Ecto neural progenitor cell (in vitro differentiated cells): ENCODE results near the gene PRAMEF8.
"Not testable (repeated sequence)": the region's sequence is repeated elsewhere in the genome, so short reads cannot be mapped to it uniquely, and the experiment has no call there.

Source experiments
- DNase-seq: peaks from one replicate; pipeline ENCODE4 v3.0.0-alpha.2; 2018; ENCODE audit warnings: low spot score

PRAMEF8 gene

DNA sequence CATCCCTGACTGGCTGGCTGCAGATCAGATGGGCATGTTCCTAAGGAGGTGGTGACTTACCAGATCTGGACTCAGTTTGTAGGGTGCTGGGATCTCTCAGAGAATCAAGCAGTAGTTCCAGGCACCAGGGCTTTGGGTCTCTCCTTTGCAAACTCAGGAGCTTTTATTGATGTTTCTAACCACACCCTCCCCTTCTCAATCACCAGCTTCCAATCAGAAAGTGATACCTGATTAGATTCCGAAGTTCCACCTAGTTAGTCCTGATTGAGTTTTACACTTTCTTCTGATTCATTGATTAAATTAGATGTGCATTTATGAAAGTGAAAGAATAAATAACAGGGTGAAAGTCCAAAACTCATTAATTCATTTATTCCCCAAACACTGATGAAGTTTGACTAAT, at the start of gene PRAMEF8:
Gene PRAMEF8 (minus strand): TSS at position 101 of the 400 bp plus-strand sequence. CDS start 1,046 bp downstream, outside the sequence.
- DNase-seq, result not testable (repeated sequence)

DNA sequence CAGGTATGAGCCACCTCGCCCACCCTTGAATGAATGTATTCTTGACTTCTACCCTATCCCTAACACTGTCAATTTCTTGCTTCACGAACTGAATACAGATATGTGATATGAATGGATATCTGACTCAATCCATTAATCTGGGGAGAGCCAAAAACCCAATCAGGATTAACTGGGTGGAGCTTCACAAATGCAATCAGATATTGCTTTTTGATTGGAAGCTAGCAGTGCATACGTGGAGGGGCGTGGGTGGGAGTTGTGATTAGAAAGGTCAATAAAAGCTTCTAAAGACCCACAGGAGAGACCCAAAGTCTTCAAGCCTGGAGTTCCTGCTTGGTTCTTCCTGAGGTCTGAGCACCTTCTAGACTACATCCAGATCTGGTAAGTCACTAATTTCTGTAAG, 30.3 kb upstream of the PRAMEF8 start, which contains the start of gene PRAMEF15:
Gene PRAMEF15 (plus strand): TSS at position 301 of the 400 bp plus-strand sequence. CDS start 2,827 bp downstream, outside the sequence.
- DNase-seq, result not testable (repeated sequence)

DNA sequence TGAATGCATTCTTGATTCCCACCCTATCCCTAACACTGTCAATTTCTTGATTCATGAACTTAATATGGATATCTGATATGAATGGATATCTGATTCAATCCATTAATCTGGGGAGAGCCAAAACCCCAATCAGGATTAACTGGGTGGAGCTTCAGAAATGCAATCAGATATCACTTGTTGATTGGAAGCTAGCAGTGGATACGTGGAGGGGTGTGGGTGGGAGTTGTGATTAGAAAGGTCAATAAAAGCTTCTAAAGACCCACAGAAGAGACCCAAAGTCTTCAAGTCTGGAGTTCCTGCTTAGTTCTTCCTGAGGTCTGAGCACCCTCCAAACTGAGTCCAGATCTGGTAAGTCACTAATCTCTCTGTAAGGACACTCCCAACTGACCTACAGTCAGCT, 18.3 kb upstream of the PRAMEF8 start, which contains the start of gene PRAMEF33:
Gene PRAMEF33 (plus strand): TSS at position 301 of the 400 bp plus-strand sequence. CDS start 2,416 bp downstream, outside the sequence.
- DNase-seq, result not testable (repeated sequence)

DNA sequence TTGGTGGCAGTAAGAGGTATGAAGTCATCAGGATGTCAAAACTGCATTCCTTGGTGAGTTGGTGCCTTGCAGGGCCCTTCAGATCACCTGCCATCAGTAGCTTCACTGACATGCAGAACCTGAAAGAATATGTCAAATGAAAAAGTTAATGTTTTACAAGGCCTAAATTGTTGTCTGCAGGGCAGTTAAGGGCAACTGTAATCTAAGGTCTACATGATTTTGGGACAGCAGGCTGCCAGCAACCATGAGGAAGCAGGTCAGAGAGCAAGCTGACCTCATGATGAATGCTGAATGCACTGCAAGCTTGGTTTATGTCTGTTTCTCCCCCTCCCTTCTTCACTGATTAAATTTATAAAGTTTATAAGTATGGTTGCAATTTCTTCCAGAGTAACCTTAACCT, 17.3 kb upstream of the PRAMEF8 start:
- not testable (repeated sequence) for DNase-seq

DNA sequence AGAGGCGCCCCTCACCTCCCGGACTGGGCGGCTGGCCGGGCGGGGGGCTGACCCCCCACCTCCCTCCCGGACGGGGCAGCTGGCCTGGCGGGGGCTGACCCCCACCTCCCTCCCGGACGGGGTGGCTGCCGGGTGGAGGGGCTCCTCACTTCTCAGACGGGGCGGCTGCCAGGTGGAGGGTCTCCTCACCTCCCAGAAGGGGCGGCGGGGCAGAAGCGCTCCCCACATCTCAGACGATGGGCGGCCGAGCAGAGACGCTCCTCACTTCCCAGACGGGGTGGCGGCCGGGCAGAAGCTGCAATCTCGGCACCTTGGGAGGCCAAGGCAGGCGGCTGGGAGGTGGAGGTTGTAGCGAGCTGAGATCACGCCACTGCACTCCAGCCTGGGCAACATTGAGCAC, 13.8 kb upstream of the PRAMEF8 start:
- not testable (repeated sequence) for DNase-seq

DNA sequence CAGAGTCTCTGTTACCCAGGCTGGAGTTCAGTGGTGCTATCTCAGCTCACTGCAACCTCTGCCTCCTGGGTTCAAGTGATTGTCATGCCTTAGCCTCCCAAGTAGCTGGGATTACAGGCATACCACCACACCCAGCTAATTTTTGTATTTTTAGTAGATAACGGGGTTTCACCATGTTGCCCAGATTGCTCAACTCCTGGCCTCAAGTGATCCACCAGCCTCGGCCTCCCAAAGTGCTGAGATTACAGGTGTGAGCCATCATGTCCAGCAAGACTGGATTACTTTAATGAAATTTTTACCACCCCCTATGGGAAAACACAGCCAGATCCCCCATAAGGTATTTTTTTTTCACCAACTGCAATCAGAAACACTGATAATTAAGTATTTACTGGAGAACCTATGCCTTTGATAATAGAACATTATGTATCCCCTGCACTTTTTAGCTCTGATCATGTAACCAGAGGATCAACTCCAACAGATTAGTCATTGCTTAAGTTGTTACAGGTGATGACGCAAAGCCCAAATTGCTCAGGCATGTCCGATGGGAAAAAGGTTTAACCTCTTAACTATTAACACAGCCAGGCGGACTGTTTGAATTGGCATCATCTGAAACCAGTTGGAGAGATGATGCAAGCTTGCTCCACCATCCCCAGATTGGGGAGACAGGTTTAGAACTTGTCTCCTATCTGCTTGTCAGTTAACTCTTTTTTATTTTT, 12.4 kb upstream of the PRAMEF8 start:
- not testable (repeated sequence) for DNase-seq

DNA sequence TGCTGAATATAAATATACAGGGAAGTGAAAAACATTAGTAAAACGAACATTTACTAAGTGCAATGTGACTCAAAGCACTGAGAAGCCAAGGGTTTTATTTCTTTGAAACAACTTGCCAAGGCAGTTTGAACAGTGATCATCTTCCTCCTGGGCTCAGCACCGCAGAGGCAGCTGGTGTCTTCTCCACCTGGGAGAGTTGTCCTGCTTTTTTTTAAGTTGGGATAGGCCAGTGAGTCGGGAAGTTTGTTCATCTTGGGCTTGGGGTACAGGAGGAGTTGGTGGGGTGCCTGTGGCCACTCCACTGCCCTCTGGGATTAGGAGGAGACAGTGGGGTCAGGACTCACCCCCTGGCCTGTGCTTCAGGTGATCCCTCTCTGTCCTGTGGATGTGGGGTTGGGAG, 4.1 kb upstream of the PRAMEF8 start:
- DNase-seq, result not testable (repeated sequence)

DNA sequence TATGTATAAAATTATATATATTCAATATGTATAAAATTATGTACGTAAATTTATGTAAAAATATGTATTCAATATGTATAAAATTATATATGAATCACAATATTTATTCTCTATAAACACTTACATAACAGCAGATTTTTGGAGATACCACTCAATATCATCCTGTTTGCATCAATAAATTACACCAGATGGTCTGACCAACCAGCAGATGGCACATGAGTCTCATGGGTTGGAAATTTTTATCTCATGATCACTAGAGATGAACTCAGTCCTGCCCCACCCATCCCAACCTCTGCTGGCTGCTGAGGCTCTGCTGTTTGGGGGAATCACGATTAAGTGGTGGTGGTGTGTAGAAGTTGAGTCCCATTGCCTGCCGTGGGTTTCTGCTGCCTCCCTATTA, 5.3 kb downstream of the PRAMEF8 start:
- DNase-seq, result not testable (repeated sequence)

DNA sequence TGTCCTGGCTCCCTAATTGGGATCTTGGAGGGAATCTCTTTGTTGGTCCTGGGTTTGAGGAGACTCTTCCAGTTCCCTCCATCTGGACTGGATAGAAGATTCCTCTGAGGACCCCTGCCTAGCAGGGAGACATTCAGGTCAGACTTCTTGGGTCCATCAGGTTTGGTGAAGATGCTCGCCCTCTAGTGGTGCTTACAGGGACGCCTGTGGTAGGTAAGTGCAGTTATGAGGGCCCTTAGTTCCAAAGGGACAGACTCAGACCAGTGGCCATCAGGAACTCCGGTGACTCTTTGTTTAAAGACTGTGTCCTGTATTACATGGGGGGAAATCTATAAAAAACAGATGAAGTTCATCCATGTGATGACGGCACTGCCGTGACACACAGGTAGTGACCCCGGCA, 7.9 kb downstream of the PRAMEF8 start:
- not testable (repeated sequence) for DNase-seq

DNA sequence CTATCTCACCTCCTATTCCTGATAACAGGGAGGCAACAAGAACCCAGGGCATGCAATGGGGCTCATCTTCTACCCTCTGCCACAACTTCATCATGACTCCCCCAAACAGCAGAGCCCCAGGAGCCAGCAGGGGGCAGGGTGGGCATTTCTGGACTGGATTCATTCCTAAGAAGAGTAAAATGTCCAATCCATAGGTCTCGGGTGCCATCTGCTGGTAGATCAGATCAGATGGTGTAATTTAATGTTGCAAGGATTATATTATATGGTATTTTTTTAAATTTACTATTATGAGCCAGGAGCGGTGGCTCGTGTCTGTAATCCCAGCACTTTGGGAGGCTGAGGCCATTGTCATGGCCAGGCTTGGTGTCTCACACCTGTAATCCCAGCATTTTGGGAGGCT, 19.8 kb downstream of the PRAMEF8 start:
- DNase-seq, result not testable (repeated sequence)

DNA sequence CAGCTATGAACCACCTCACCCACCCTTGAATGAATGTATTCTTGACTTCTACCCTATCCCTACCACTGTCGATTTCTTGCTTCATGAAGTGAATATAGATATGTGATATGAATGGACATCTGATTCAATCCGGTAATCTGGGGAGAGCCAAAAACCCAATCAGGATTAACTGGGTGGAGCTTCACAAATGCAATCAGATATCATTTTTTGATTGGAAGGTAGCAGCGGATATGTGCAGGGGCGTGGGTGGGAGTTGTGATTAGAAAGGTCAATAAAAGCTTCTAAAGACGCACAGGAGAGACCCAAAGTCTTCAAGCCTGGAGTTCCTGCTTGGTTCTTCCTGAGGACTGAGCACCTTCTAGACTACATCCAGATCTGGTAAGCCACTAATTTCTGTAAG, 31.0 kb downstream of the PRAMEF8 start, which contains the start of gene PRAMEF5:
Gene PRAMEF5 (plus strand): TSS at position 301 of the 400 bp plus-strand sequence. CDS start 5,071 bp downstream, outside the sequence.
- DNase-seq, result not testable (repeated sequence)

DNA sequence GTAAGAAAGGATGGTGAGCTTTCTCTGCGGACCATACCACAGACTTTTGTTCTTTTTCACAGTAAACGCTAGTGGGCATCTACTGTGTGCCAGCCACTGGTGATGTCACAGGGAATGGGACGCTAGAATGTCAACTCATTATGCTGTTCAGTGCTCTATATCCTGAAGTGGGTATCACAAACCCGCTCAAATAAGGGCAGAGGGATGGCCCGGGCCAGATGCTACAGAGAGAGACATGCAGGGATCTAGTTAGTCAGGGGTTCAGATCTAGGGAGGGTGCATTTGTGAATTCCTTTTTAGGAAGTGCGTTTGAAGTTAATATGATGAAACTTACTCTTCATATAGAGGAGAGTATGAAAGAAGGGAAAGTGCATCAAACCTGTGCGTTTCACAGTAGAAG, 37.8 kb downstream of the PRAMEF8 start:
- not testable (repeated sequence) for DNase-seq

DNA sequence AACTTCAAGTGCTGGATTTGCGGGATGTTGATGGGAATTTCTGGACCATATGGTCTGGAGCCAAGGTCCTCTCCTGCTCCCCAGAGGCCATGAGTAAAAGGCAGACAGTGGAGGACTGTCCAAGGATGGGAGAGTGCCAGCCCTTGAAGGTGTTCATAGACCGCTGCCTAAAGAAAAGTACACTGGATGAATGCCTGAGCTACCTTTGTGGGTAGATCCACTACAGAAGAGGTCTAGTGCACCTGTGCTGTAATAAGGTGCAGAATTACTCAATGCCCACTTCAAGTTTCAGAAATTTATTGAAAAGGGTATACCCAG, 38.4 kb downstream of the PRAMEF8 start:
- DNase-seq, result not testable (repeated sequence)

DNA sequence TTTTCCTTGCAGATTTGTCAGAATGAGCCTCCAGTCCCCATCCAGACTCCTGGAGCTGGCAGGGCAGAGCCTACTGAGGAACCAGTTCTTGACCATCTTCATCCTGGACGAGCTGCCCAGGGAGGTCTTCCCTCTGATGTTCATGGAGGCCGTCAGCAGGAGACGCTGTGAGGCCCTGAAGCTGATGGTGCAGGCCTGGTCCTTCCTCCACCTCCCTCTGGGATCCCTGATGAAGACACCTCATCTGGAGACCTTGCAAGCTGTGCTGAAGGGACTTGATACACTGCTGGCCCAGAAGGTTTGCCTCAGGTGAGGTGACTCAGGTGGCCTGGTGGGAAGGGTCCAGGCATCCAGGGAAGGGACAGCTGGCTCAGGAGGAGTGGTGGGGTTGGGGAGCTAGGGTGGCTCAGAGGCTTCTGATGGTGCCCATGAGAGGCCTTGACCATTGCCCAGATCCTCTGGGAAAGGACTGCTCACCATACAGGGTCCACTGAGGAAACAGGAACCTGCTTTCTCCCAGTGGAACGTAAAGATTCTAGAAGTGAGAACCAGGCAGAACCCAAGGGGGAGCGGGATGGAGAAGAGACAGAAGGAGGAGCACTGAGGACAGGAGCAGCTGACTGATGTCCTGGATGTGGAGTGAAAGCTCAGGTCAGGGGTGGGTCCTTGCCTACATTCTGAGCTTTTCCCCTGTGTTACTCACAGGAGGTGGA, 38.9 kb downstream of the PRAMEF8 start:
- not testable (repeated sequence) for DNase-seq

DNA sequence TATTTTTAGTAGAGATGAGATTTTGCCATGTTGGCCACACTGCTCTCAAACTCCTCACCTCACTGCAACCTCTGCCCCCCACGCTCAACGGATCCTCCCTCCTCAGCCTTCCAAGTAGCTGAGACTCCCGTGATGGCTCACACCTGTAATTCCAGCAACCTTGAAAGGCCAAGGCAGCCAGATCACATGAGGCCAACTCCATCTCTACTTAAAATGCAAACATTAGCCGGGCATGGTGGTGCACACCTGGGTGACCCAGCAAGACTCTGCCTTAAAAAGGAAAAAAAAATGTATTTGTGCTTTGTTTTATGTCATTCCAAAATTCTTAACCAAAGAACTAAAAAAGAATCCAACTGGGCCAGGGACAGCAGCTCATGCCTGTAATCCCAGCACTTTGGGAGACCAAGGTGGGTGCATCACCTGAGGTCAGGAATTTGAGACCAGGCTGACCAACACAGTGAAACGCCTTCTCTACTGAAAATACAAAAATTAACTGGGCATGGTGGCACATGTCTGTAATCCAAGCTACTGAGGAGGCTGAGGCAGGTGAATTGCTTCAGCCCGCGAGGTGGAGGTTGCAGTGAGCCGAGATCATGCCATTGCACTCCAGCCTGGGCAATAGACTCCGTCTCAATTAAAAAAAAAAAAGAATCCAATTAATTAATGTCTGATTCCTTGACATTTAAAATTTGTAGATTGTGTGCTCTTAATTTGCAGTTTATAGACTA, 41.2 kb downstream of the PRAMEF8 start:
- DNase-seq, result not testable (repeated sequence)

DNA sequence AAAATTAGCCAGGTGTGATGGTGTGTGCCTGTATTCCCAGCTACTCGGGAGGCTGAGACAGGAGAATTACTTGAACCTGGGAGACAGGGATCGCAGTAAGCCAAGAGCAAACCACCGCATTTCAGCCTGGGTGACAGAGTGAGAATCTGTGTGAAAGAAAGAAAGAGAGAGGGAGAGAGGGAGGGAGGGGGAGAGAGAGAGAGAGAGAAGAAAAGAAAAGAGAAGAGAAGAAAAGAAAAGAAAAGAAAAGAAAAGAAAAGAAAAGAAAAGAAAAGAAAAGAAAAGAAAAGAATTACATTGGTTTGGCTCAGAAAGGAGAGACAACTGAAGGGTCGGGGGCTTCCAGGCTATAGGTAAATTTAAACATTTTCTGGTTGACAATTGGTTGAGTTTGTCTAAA, 45.3 kb downstream of the PRAMEF8 start:
- DNase-seq, result not testable (repeated sequence)

DNA sequence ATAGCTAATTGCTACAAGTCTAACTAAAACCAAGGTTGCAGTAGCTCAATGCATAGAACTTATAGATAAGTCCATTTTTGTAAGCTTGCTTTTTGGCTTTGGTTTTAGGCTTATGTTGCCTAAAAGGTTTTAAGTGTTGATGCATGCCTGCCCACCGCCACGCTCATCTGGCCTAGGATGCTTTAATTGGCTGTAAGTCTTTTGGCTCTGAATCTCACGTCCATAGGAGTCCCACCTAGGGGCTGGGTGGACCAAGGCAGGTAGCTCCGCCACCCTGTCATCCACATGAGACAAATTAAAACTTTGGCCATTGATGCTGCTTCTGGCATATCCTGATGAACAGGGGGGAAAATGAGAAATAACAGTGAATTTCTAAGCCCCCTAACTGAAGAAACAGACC, 47.4 kb downstream of the PRAMEF8 start:
- not testable (repeated sequence) for DNase-seq

DNA sequence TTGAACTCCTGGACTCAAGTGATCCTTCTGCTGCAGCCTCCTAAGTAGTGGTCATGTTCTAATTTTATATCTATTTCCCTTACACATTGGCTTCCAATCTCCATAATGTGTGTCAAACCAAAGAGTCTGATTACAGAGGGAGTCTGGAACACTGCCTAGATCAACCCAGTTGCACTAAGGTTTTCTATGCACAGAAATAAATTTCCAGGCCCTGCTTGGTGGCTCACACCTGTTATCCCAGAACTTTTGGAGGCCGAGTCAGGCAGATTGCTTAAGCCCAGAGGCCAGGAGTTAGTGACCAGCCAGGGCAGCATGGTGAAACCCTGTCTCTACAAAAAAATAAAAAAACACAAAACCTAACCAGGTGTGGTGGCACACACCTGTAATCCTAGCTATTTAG, 50.9 kb downstream of the PRAMEF8 start:
- DNase-seq, result not testable (repeated sequence)

DNA sequence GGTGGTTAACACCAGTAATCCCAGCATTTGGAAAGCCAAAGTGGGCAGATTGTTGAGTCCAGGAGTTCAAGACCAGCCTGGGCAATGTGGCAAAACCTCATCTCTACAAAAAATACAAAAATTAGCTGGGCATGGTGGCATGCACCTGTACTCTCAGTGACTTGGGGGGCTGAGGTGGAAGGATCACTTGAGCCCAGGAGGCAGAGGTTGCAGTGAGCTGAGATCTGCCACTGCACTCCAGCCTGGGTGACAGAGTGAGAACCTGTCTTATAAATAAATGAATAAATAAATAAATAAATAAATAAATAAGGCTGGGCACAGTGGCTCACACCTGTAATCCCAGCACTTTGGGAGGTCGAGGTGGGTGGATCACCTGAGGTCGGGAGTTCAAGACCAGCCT, 52.9 kb downstream of the PRAMEF8 start:
- DNase-seq, result not testable (repeated sequence)
